H1 (cell line): Measurements from ENCODE around the gene DPH5. TPM values are rescaled to one million over a fixed set of nuclear protein-coding genes. Genes with fewer than 3 reads are reported as not detected.
"Not testable (repeated sequence)": the region's sequence is repeated elsewhere in the genome, so short reads cannot be mapped to it uniquely, and the experiment has no call there.

ENCODE experiments used
- CTCF ChIA-PET: fragments of 300-600 bp; sonication (Branson Sonifier 250); formaldehyde crosslinking; loops from one replicate; lab custom pipeline; 2021; ENCODE audit not compliant: partially characterized antibody; lab: Charles Lee
- POLR2A ChIA-PET: fragments of 300-600 bp; sonication (Branson Sonifier 250); formaldehyde crosslinking; loops from one replicate; lab custom pipeline; 2021; ENCODE audit warnings: inconsistent platforms; ENCODE audit not compliant: partially characterized antibody; lab: Charles Lee
- DNase-seq, 2 experiments: peaks; one replicate each; pipeline versions ENCODE4 v3.0.0 to v3.0.0-alpha.2; 2010 to 2022; ENCODE audit warnings: low spot score in 2 of 2, low read depth in 1 of 2, mixed read lengths in 1 of 2
- FAIRE-seq: peaks from 2 replicates; lab custom pipeline; 2011; peaks lifted over from hg19 to GRCh38; lab: Jason Lieb, UNC
- H2AFZ ChIP-seq: 2 replicates; pipeline ENCODE4 v1.8.1; 2012; ENCODE audit warnings: low read length, inconsistent platforms
- H2AK5ac ChIP-seq: 2 replicates; pipeline ENCODE4 v1.6.1; 2013; ENCODE audit warnings: low read depth, low read length
- H2BK120ac ChIP-seq: replicated peaks from 2 replicates; pipeline ENCODE3; 2013; ENCODE audit warnings: low read depth, low read length, inconsistent platforms
- H2BK12ac ChIP-seq: 2 replicates; pipeline ENCODE4 v1.6.1; 2013; ENCODE audit warnings: low read depth, low read length
- H2BK15ac ChIP-seq: 2 replicates; pipeline ENCODE4 v1.6.1; 2013; ENCODE audit warnings: low read length
- H2BK20ac ChIP-seq: 2 replicates; pipeline ENCODE4 v1.6.1; 2013; ENCODE audit warnings: low read length
- H2BK5ac ChIP-seq: 2 replicates; pipeline ENCODE4 v1.6.1; 2013; ENCODE audit warnings: low read depth, low read length
- H3K14ac ChIP-seq: 2 replicates; pipeline ENCODE4 v1.6.1; 2013; ENCODE audit warnings: inconsistent platforms; ENCODE audit not compliant: insufficient read length
- H3K18ac ChIP-seq: 2 replicates; pipeline ENCODE4 v1.6.1; 2013; ENCODE audit warnings: low read length; ENCODE audit errors: extremely low read depth
- H3K23ac ChIP-seq: 2 replicates; pipeline ENCODE4 v1.6.1; 2013; ENCODE audit warnings: inconsistent platforms; ENCODE audit not compliant: insufficient read length
- H3K23me2 ChIP-seq: 2 replicates; pipeline ENCODE4 v1.6.1; 2013; ENCODE audit warnings: low read depth, low read length
- H3K27ac ChIP-seq: 2 replicates; pipeline ENCODE4 v1.6.1; 2011; ENCODE audit warnings: low read depth, low read length, inconsistent platforms
- H3K27me3 ChIP-seq, 4 experiments: replicated peaks in 1 of 4; 1 replicate in 1 of 4; 2 replicates in 3 of 4; pipeline versions ENCODE4 v1.6.1 to v1.8.1; 2011 to 2013; ENCODE audit warnings: low read length in 3 of 4, mild to moderate bottlenecking in 3 of 4, inconsistent platforms in 2 of 4, mixed read lengths in 2 of 4, moderate library complexity in 1 of 4; ENCODE audit not compliant: control insufficient read depth in 3 of 4, insufficient read depth in 3 of 4; ENCODE audit errors: extremely low read depth in 1 of 4
- H3K36me3 ChIP-seq, 4 experiments: 2 replicates each; pipeline versions ENCODE4 v1.6.1 to v1.8.1; 2011 to 2013; ENCODE audit warnings: mild to moderate bottlenecking in 4 of 4, low read length in 3 of 4, moderate library complexity in 2 of 4, control low read depth in 1 of 4, inconsistent platforms in 1 of 4; ENCODE audit not compliant: insufficient read depth in 4 of 4, control insufficient read depth in 2 of 4
- H3K4ac ChIP-seq: replicated peaks from 2 replicates; pipeline ENCODE3; 2013; ENCODE audit warnings: low read length, low read depth, mixed read lengths, inconsistent platforms; ENCODE audit not compliant: insufficient read length
- H3K4me1 ChIP-seq, 4 experiments: replicated peaks in 1 of 4; 1 replicate in 1 of 4; 2 replicates in 3 of 4; pipeline versions ENCODE4 v1.6.1 to v1.8.1; 2011 to 2013; ENCODE audit warnings: low read length in 3 of 4, inconsistent platforms in 2 of 4, mixed read lengths in 1 of 4; ENCODE audit not compliant: insufficient read depth in 4 of 4, control insufficient read depth in 3 of 4
- H3K4me2 ChIP-seq, 2 experiments: 2 replicates each; pipeline versions ENCODE4 v1.6.1 to v1.8.1; 2011 to 2013; ENCODE audit warnings: low read depth in 2 of 2, low read length in 2 of 2, control low read depth in 1 of 2, inconsistent platforms in 1 of 2, mild to moderate bottlenecking in 1 of 2; ENCODE audit not compliant: insufficient read depth in 1 of 2
- H3K4me3 ChIP-seq, 4 experiments: fragments of 200-600, 300-600 bp in 1 of 4; sonication (generic), shearing (Covaris generic), sonication (Bioruptor Twin) in 1 of 4; 2 replicates each; pipeline versions ENCODE4 v1.5.1 to v1.8.1; 2011 to 2016; ENCODE audit warnings: low read length in 4 of 4, low read depth in 3 of 4, control low read depth in 2 of 4, inconsistent platforms in 2 of 4, mild to moderate bottlenecking in 2 of 4, mixed read lengths in 1 of 4, moderate library complexity in 1 of 4; ENCODE audit not compliant: insufficient read depth in 2 of 4; ENCODE audit errors: extremely low read depth in 1 of 4
- H3K56ac ChIP-seq: replicated peaks from 2 replicates; pipeline ENCODE3; 2013; ENCODE audit warnings: low read depth, mild to moderate bottlenecking, mixed read lengths, low read length, inconsistent platforms; ENCODE audit not compliant: insufficient read length
- H3K79me1 ChIP-seq: 2 replicates; pipeline ENCODE4 v1.6.1; 2013; ENCODE audit warnings: low read depth, low read length, control low read depth
- H3K79me2 ChIP-seq, 2 experiments: 2 replicates each; pipeline versions ENCODE4 v1.6.1 to v1.8.1; 2012 to 2013; ENCODE audit warnings: low read length in 2 of 2, mild to moderate bottlenecking in 2 of 2, inconsistent platforms in 1 of 2; ENCODE audit not compliant: insufficient read depth in 2 of 2, control insufficient read depth in 1 of 2
- H3K9ac ChIP-seq, 4 experiments: replicated peaks in 1 of 4; 1 replicate in 1 of 4; 2 replicates in 3 of 4; pipeline versions ENCODE4 v1.6.1 to v1.8.1; 2011 to 2013; ENCODE audit warnings: low read depth in 3 of 4, low read length in 3 of 4, control low read depth in 2 of 4, mild to moderate bottlenecking in 2 of 4, moderate library complexity in 2 of 4, inconsistent platforms in 1 of 4; ENCODE audit errors: extremely low read depth in 1 of 4
- H3K9me3 ChIP-seq, 2 experiments: 2 replicates each; pipeline versions ENCODE4 v1.6.1 to v1.8.1; 2012 to 2013; ENCODE audit warnings: mild to moderate bottlenecking in 2 of 2, moderate library complexity in 2 of 2, control low read depth in 1 of 2, inconsistent platforms in 1 of 2, low read depth in 1 of 2, low read length in 1 of 2, mixed read lengths in 1 of 2; ENCODE audit not compliant: insufficient read depth in 2 of 2
- H4K20me1 ChIP-seq, 2 experiments: replicated peaks in 1 of 2; 2 replicates each; pipeline versions ENCODE3 to v1.8.1; 2011 to 2013; ENCODE audit warnings: inconsistent platforms in 2 of 2, low read length in 2 of 2, mild to moderate bottlenecking in 1 of 2; ENCODE audit not compliant: insufficient read depth in 2 of 2, control insufficient read depth in 1 of 2
- H4K5ac ChIP-seq: 2 replicates; pipeline ENCODE4 v1.6.1; 2013; ENCODE audit warnings: low read length, low read depth, mixed read lengths, inconsistent platforms; ENCODE audit not compliant: insufficient read length
- H4K8ac ChIP-seq: 2 replicates; pipeline ENCODE4 v1.8.0; 2013; ENCODE audit warnings: mild to moderate bottlenecking, moderate library complexity, low read length, inconsistent platforms; ENCODE audit not compliant: insufficient read depth; ENCODE audit errors: extremely low read depth
- H4K91ac ChIP-seq: replicated peaks from 2 replicates; pipeline ENCODE3; 2013; ENCODE audit warnings: low read length, mixed read lengths, inconsistent platforms; ENCODE audit not compliant: insufficient read length
- WGBS, 2 experiments: shearing (Covaris generic) in 1 of 2; methylation state at CpG; one replicate each; pipeline versions ENCODE4 v1.1.6 to v1.1.7; 2013 to 2015; ENCODE audit warnings: low lambda C conversion rate in 2 of 2, mixed read lengths in 2 of 2, inconsistent platforms in 1 of 2, low coverage in 1 of 2, missing lambda C conversion rate in 1 of 2; ENCODE audit not compliant: insufficient replicate concordance in 2 of 2, insufficient coverage in 1 of 2, insufficient read length in 1 of 2; ENCODE audit errors: extremely low coverage in 1 of 2, missing lambda C conversion rate in 1 of 2; 5-methylcytosine and 5-hydroxymethylcytosine counted together
- polyA plus RNA-seq, 7 experiments: library from polyadenylated mRNA; depleted of rRNA in 3 of 7; stranded (reverse) in 5 of 7; unstranded in 2 of 7; fragments of >200 nt in 5 of 7; fragments of 200-250 nt in 2 of 7; gene quantifications; 1 replicate in 5 of 7; 2 replicates in 1 of 7; 4 replicates in 1 of 7; pipeline versions ENCODE4 v1.2.1 to v1.2.3, GENCODE V29; 2011 to 2013; ENCODE audit warnings: missing spikeins in 2 of 7, mixed read lengths in 2 of 7
- total RNA-seq: library from RNA; stranded (reverse); fragmentation: NEBNext Ultra II Directional; extraction: Animal tissue kit (Norgen Biotek cat#: 25700); gene quantifications from 2 replicates; pipeline ENCODE4 v1.2.1, GENCODE V29; 2021

DPH5 gene
- total and polyA plus RNA-seq, 2 of the 8 experiments (the other 6 are each of a cell fraction or from before 2014, with no cell fraction given) = 67.7 to 106 TPM

GRCh38 chr1:100948721-100949405, 76.7 kb downstream of the DPH5 start:
- H3K27ac ChIP-seq, H3K36me3 ChIP-seq: not testable (repeated sequence)
- CTCF ChIA-PET = interaction anchor here (0.6 to 1.5 kb wide), 4 partner anchors 8 to 336 kb away, joined by 3 to 6 read pairs (median 4); no protein-coding TSS in a partner anchor

More at GRCh38 chr1:100948721-100949405, 76.7 kb downstream of the DPH5 start:
- H3K79me2 ChIP-seq, H3K56ac ChIP-seq, H3K79me1 ChIP-seq, FAIRE-seq, H4K20me1 ChIP-seq, H2AFZ ChIP-seq, H2BK120ac ChIP-seq, H2BK15ac ChIP-seq, H3K9ac ChIP-seq, H4K5ac ChIP-seq, H4K8ac ChIP-seq, H3K27me3 ChIP-seq, H4K91ac ChIP-seq, H3K9me3 ChIP-seq, H2AK5ac ChIP-seq, H3K23ac ChIP-seq, H3K4ac ChIP-seq, H3K18ac ChIP-seq, DNase-seq, H3K14ac ChIP-seq, H2BK20ac ChIP-seq, H3K23me2 ChIP-seq: not testable (repeated sequence)
- POLR2A ChIA-PET = interaction anchor here (0.6 to 1.0 kb wide), 3 partner anchors 9 to 53 kb away, joined by 3 read pairs; partner anchors contain the start of gene SLC30A7
- 82% methylated on average over 7 of the region's 7 CpGs; no CpG with 5 or more reads in 1 of the 2 experiments for WGBS, 2 experiments
- Histone ChIP-seq H3K4me1 (peaks cover 9 to 29% (median 19%) of the 10 kb centered on the region in 4 experiments), H3K4me3 (0 out of 8 replicates have a peak overlapping the region, but pooled peaks of 1 of the 4 experiments have one; percentile 15), H3K4me2 (peak overlapping the region; percentile 51 to 58; a peak in 3 of 4 replicates), H2BK12ac (0 out of 2 replicates have a peak overlapping the region, but pooled peaks have one; percentile 50), H2BK5ac (peak overlapping the region; percentile 95)
